Prostate gland (tissue), 2 donors: ENCODE results near the gene GLYATL3. TPM values are rescaled to one million over a fixed set of nuclear protein-coding genes. Genes with fewer than 3 reads are reported as not detected.

Experiments
- DNase-seq: peaks from one replicate; pipeline ENCODE4 v3.0.0-alpha.2; 2019; ENCODE audit warnings: low spot score
- H3K27ac ChIP-seq, 2 donors: fragments of 200-600 bp; sonication (generic); 2 replicates each; pipeline ENCODE4 v1.5.1; 2017 to 2019
- H3K27me3 ChIP-seq: fragments of 200-600 bp; sonication (generic); replicated peaks from 2 replicates; pipeline ENCODE4 v1.5.1; 2019; ENCODE audit not compliant: insufficient read depth
- H3K36me3 ChIP-seq, 2 donors: fragments of 200-600 bp; sonication (generic); 1 replicate in 1 of 2; 2 replicates in 1 of 2; pipeline versions ENCODE4 v1.5.1 to v1.8.1; 2017 to 2019
- H3K4me1 ChIP-seq: fragments of 200-600 bp; sonication (generic); replicated peaks from 2 replicates; pipeline ENCODE4 v1.5.1; 2019
- H3K4me3 ChIP-seq, 2 donors: fragments of 200-600 bp; sonication (generic); 2 replicates each; pipeline ENCODE4 v1.5.1; 2017 to 2019
- H3K9me3 ChIP-seq: fragments of 200-600 bp; sonication (generic); 2 replicates; pipeline ENCODE4 v1.5.1; 2017
- POLR2A ChIP-seq: fragments of 450-650 bp; IDR thresholded peaks from one replicate; pipeline ENCODE4 v1.6.1; 2016; ENCODE audit warnings: antibody characterized with exemption, mild to moderate bottlenecking
- POLR2AphosphoS5 ChIP-seq: sonication (generic); formaldehyde crosslinking; IDR thresholded peaks from one replicate; pipeline ENCODE4 v1.6.1; 2017; ENCODE audit warnings: antibody characterized with exemption
- WGBS: methylation state at CpG from one replicate; pipeline ENCODE4 v1.1.5; 2018; 5-methylcytosine and 5-hydroxymethylcytosine counted together
- intact Hi-C: fragments of 100-400 bp; cut with DNase I; formaldehyde crosslinking; loops from one replicate; pipeline ENCODE4 v1.14.2; 2022
- total RNA-seq, 2 donors: library from RNA; depleted of rRNA; stranded (reverse); fragments of >200 nt; gene quantifications; one replicate each; pipeline ENCODE4 v1.1.0, GENCODE V29; 2016
- TF ChIP-seq, protein P1 (sequence below), 4 experiments: fragments of 200-600 bp in 2 of 4; fragments of 450-650 bp in 2 of 4; sonication (generic) in 2 of 4; IDR thresholded peaks; 1 replicate in 3 of 4; 2 replicates in 1 of 4; pipeline ENCODE4 v1.5.1; 2016 to 2019; ENCODE audit warnings: antibody characterized with exemption in 4 of 4, mild to moderate bottlenecking in 2 of 4, moderate library complexity in 2 of 4

GLYATL3 gene
- total RNA-seq, 2 donors from 2014 or later = not detected

GRCh38 chr6:49558238-49558637 is 58.5 kb downstream of the GLYATL3 start:
- H3K27ac ChIP-seq = no peak overlapping the region
- no peak for DNase-seq
- intact Hi-C loops = no loop called here
- no peaks in the 10 kb centered on the region for H3K9me3 ChIP-seq
- H3K4me1 ChIP-seq = no peaks in the 10 kb centered on the region
- no peaks in the 10 kb centered on the region for H3K27me3 ChIP-seq
- H3K4me3 ChIP-seq = no peak overlapping the region
- H3K36me3 ChIP-seq = no peaks in the 10 kb centered on the region
- TF ChIP-seq, protein P1, sequence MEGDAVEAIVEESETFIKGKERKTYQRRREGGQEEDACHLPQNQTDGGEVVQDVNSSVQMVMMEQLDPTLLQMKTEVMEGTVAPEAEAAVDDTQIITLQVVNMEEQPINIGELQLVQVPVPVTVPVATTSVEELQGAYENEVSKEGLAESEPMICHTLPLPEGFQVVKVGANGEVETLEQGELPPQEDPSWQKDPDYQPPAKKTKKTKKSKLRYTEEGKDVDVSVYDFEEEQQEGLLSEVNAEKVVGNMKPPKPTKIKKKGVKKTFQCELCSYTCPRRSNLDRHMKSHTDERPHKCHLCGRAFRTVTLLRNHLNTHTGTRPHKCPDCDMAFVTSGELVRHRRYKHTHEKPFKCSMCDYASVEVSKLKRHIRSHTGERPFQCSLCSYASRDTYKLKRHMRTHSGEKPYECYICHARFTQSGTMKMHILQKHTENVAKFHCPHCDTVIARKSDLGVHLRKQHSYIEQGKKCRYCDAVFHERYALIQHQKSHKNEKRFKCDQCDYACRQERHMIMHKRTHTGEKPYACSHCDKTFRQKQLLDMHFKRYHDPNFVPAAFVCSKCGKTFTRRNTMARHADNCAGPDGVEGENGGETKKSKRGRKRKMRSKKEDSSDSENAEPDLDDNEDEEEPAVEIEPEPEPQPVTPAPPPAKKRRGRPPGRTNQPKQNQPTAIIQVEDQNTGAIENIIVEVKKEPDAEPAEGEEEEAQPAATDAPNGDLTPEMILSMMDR (IDR thresholded peaks at IDR 0.05) = no peak
- TF ChIP-seq POLR2AphosphoS5 = no peak
- TF ChIP-seq POLR2A = no peak

- intact Hi-C loops = no loop called here
- Histone ChIP-seq H3K4me3 (no peak overlapping the region), H3K9me3 (no peaks in the 10 kb centered on the region), H3K36me3 (no peaks in the 10 kb centered on the region), H3K27ac (no peak overlapping the region), H3K27me3 (no peaks in the 10 kb centered on the region), H3K4me1 (no peaks in the 10 kb centered on the region)
- WGBS = 76% methylated on average over 5 of the region's 5 CpGs
- no peak for DNase-seq
- TF ChIP-seq POLR2A (no peak), POLR2AphosphoS5 (no peak)
- TF ChIP-seq, protein P1 (IDR thresholded peaks at IDR 0.05) = no peak
Observed at GRCh38 chr6:49563006-49563886, 63.5 kb downstream of the GLYATL3 start.

DNA sequence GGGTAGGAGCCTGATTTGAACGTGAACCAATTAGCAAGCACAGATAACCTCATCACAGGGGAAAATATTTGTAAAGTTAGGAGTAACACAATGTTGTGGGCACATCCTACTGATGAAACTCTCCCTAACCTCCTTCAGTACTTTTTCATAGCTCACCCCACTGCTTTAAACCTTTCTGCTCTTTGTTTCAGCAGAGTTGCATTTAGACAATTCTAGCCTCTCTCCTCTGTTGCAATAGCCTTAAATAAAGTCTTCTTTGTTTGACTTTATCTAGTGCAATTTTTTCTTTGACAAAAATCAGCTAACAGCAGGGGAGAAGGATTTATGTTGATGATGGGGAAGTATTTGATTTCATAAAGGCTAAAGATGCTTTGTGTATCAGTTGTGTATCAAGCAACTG is 64.8 kb downstream of the GLYATL3 start:
- DNase-seq = no peak
- Histone ChIP-seq H3K27ac (no peak overlapping the region), H3K4me3 (no peak overlapping the region), H3K36me3 (no peaks in the 10 kb centered on the region), H3K4me1 (no peaks in the 10 kb centered on the region), H3K9me3 (no peaks in the 10 kb centered on the region), H3K27me3 (no peaks in the 10 kb centered on the region)
- TF ChIP-seq, protein P1 (IDR thresholded peaks at IDR 0.05) = no peak
- TF ChIP-seq POLR2A (no peak), POLR2AphosphoS5 (no peak)
- intact Hi-C loops = no loop called here
- WGBS = 71% methylated on average over 1 of the region's 1 CpG

- Histone ChIP-seq H3K4me1 (no peaks in the 10 kb centered on the region), H3K4me3 (no peak overlapping the region), H3K36me3 (no peaks in the 10 kb centered on the region), H3K27ac (no peak overlapping the region), H3K9me3 (no peaks in the 10 kb centered on the region), H3K27me3 (no peaks in the 10 kb centered on the region)
- 48% methylated on average over 2 of the region's 2 CpGs for WGBS
- no peak for TF ChIP-seq POLR2AphosphoS5
- TF ChIP-seq, protein P1 (IDR thresholded peaks at IDR 0.05) = no peak
- no peak for TF ChIP-seq POLR2A
- intact Hi-C loops = no loop called here
- DNase-seq = no peak
Observed at GRCh38 chr6:49565261-49565660, 65.5 kb downstream of the GLYATL3 start.

DNA sequence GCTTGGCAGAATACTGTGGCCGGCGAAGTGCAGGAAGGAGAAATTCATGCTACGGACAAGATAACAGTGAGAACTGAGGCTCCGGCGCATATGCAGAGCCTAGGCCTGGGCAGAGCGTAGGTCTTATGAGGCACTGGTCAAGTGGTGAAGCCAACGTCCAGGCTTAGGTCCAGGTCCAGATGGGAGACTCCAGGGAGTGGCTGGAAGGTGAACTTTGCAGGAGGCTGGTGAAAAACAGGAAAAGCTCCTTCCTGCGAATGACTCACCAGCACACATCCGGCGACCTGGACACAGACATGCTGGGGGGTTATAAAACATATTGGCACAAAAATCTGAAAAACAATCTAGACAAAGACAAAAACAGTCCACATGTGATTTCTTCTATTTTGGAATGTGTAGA is 66.1 kb downstream of the GLYATL3 start:
- no peaks in the 10 kb centered on the region for H3K4me1 ChIP-seq
- H3K27me3 ChIP-seq = no peaks in the 10 kb centered on the region
- intact Hi-C loops = no loop called here
- TF ChIP-seq POLR2A = no peak
- TF ChIP-seq, protein P1 (IDR thresholded peaks at IDR 0.05) = no peak
- no peak for TF ChIP-seq POLR2AphosphoS5
- no peak for DNase-seq
- no peaks in the 10 kb centered on the region for H3K9me3 ChIP-seq
- no peak overlapping the region for H3K4me3 ChIP-seq
- WGBS = 83% methylated on average over 10 of the region's 10 CpGs
- H3K36me3 ChIP-seq = no peaks in the 10 kb centered on the region
- H3K27ac ChIP-seq = no peak overlapping the region
